MM.1S (cell line): ENCODE data around the gene ZNF45.

Experiments used
- EZH2 ChIP-seq: fragments of 300-600 bp; sonication (generic); optimal IDR thresholded peaks from 2 replicates; pipeline ENCODE3; 2017; ENCODE audit warnings: low read depth, mild to moderate bottlenecking, antibody characterized with exemption, low read length, mixed read lengths
- TF ChIP-seq, protein P1 (sequence below): fragments of 300-600 bp; sonication (generic); IDR thresholded peaks from 2 replicates; pipeline ENCODE4 v1.5.1; 2016; ENCODE audit warnings: antibody characterized with exemption, low read length, mixed read lengths

DNA sequence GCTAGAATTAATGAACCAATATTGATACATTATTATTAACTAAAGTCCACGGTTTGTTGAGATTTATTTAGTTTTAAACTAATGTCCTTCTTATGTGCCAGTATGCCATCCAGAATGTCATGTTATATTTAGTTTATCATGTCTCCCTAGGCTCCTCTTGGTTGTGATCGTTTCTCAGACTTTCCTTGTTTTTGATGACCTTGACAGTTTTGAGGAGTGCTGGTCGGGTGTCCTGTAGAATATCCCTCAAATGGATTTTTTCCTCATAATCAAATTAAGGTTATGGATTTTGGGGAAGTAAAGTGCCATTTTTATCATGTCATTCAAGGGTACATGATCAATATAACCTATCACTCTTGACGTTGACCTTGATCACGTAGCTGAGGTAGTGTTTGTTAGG is 6.1 kb upstream of the ZNF45 start:
- TF ChIP-seq, protein P1, sequence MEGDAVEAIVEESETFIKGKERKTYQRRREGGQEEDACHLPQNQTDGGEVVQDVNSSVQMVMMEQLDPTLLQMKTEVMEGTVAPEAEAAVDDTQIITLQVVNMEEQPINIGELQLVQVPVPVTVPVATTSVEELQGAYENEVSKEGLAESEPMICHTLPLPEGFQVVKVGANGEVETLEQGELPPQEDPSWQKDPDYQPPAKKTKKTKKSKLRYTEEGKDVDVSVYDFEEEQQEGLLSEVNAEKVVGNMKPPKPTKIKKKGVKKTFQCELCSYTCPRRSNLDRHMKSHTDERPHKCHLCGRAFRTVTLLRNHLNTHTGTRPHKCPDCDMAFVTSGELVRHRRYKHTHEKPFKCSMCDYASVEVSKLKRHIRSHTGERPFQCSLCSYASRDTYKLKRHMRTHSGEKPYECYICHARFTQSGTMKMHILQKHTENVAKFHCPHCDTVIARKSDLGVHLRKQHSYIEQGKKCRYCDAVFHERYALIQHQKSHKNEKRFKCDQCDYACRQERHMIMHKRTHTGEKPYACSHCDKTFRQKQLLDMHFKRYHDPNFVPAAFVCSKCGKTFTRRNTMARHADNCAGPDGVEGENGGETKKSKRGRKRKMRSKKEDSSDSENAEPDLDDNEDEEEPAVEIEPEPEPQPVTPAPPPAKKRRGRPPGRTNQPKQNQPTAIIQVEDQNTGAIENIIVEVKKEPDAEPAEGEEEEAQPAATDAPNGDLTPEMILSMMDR: no peak
- no peak for TF ChIP-seq EZH2
